Measurements from ENCODE around the gene ADAMTS12.
"Not testable (repeated sequence)": the region's sequence is repeated elsewhere in the genome, so short reads cannot be mapped to it uniquely, and the experiment has no call there.

GRCh38 chr5:33515366-33515765 is 376.4 kb downstream of the ADAMTS12 start:
- TF ChIP-seq POLR2AphosphoS5 (IDR thresholded peaks at IDR 0.05; ENCODE audit: low read depth, low read length); POLR2A (IDR thresholded peaks at IDR 0.05; ENCODE audit: low read depth, low read length); TAF1 (IDR thresholded peaks at IDR 0.05; ENCODE audit: low read depth, low read length); SPI1 (IDR thresholded peaks at IDR 0.05; ENCODE audit: low read depth, low read length); PAX5 (IDR thresholded peaks at IDR 0.05; ENCODE audit: insufficient read depth, low read length, severe bottlenecking); POU2F2 (IDR thresholded peaks at IDR 0.05; ENCODE audit: low read depth, low read length): not testable (repeated sequence)
